Mesendoderm (in vitro differentiated cells): Measurements from ENCODE around the gene VPS11.

Experiments
- DNase-seq: peaks from one replicate; pipeline ENCODE4 v3.0.0; 2013
- H2AK5ac ChIP-seq: 2 replicates; pipeline ENCODE4 v1.6.1; 2013; ENCODE audit warnings: low read length, inconsistent platforms
- H2BK120ac ChIP-seq: 2 replicates; pipeline ENCODE4 v1.6.1; 2013; ENCODE audit warnings: low read depth, mild to moderate bottlenecking, low read length, moderate library complexity, mixed read lengths
- H2BK15ac ChIP-seq: replicated peaks from 2 replicates; pipeline ENCODE4 v1.6.1; 2013; ENCODE audit warnings: low read depth, mild to moderate bottlenecking, moderate library complexity
- H2BK5ac ChIP-seq: 2 replicates; pipeline ENCODE4 v1.6.1; 2013; ENCODE audit warnings: low read length, inconsistent platforms
- H3K18ac ChIP-seq: 2 replicates; pipeline ENCODE4 v1.6.1; 2013; ENCODE audit warnings: mild to moderate bottlenecking, low read length, mixed read lengths
- H3K23ac ChIP-seq: one replicate; pipeline ENCODE4 v1.6.1; 2013; ENCODE audit warnings: low read length
- H3K27ac ChIP-seq: 2 replicates; pipeline ENCODE4 v1.5.1; 2013; ENCODE audit warnings: low read depth, mild to moderate bottlenecking, inconsistent platforms, low read length, moderate library complexity
- H3K27me3 ChIP-seq: 2 replicates; pipeline ENCODE4 v1.6.1; 2013; ENCODE audit warnings: low read length, control low read depth, mild to moderate bottlenecking, inconsistent platforms; ENCODE audit not compliant: insufficient read depth, poor library complexity
- H3K36me3 ChIP-seq: 2 replicates; pipeline ENCODE4 v1.6.1; 2013; ENCODE audit warnings: low read length, inconsistent platforms; ENCODE audit not compliant: control insufficient read depth, insufficient read depth
- H3K4ac ChIP-seq: one replicate; pipeline ENCODE4 v1.6.1; 2013; ENCODE audit warnings: low read depth, mild to moderate bottlenecking, low read length, moderate library complexity
- H3K4me1 ChIP-seq: 2 replicates; pipeline ENCODE4 v1.6.1; 2013; ENCODE audit warnings: low read depth, low read length, inconsistent platforms; ENCODE audit not compliant: control insufficient read depth
- H3K4me2 ChIP-seq: 2 replicates; pipeline ENCODE4 v1.6.1; 2013; ENCODE audit warnings: low read length
- H3K4me3 ChIP-seq: 2 replicates; pipeline ENCODE4 v1.5.1; 2013; ENCODE audit warnings: mild to moderate bottlenecking, low read length
- H3K56ac ChIP-seq: one replicate; pipeline ENCODE4 v1.6.1; 2013; ENCODE audit warnings: low read length
- H3K79me1 ChIP-seq: 2 replicates; pipeline ENCODE4 v1.6.1; 2013; ENCODE audit warnings: low read length, inconsistent platforms
- H3K79me2 ChIP-seq: 2 replicates; pipeline ENCODE4 v1.6.1; 2013; ENCODE audit warnings: mild to moderate bottlenecking, low read length; ENCODE audit not compliant: control insufficient read depth, insufficient read depth
- H3K9ac ChIP-seq: 2 replicates; pipeline ENCODE4 v1.6.1; 2013; ENCODE audit warnings: low read length, inconsistent platforms
- H4K5ac ChIP-seq: one replicate; pipeline ENCODE4 v1.6.1; 2013; ENCODE audit warnings: low read length
- H4K8ac ChIP-seq: one replicate; pipeline ENCODE4 v1.6.1; 2013; ENCODE audit warnings: low read depth, mild to moderate bottlenecking, control low read depth, low read length, moderate library complexity
- WGBS: extraction: QIAGEN DNeasy Blood & Tissue Kit; methylation state at CpG from one replicate; pipeline ENCODE4 v1.1.7; 2013; ENCODE audit warnings: low lambda C conversion rate, missing lambda C conversion rate; ENCODE audit not compliant: insufficient coverage; ENCODE audit errors: extremely low coverage; 5-methylcytosine and 5-hydroxymethylcytosine counted together

VPS11 gene

DNA sequence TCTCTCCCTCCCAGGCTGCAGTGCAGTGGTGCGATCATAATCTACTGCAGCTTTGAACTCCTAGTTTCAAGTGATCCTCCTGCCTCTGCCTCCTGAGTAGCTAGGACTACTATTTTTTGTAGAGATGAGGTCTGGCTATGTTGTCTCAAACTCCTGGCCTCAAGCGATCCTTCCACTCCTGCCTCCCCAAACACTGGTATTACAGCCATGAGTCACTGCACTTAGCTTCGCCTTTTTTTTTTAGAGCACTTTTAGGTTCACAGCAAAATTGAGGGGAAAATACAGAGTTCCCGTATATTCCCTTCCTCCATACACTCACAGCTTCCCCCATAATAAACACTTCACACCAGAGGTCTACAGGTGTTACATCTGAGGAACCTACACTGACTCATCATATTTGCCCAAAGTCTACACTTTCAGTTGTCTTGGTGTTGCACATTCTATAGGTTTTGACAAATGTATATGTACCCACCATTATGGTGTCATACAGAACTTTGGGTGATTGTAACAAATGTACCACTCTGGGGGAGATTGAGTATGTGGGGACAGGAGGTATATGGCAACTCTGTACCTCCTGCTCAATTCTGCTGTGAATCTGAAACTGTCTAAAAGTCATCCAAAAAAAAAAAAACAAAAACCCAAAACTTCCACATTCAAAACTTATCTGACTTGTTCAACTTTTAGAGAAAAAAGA is 25.6 kb upstream of the VPS11 start:
- Histone ChIP-seq H2AK5ac (no peak overlapping the region), H3K4me3 (no peak overlapping the region), H3K4ac (no peak overlapping the region), H3K56ac (no peak overlapping the region), H3K9ac (no peak overlapping the region), H2BK120ac (no peak overlapping the region), H3K79me1 (no peaks in the 10 kb centered on the region), H2BK15ac (no peak overlapping the region), H3K18ac (no peak overlapping the region), H2BK5ac (no peak overlapping the region), H4K5ac (no peak overlapping the region), H3K79me2 (no peaks in the 10 kb centered on the region), H3K36me3 (peaks cover 2% of the 10 kb centered on the region), H3K27ac (no peak overlapping the region), H3K4me2 (no peak overlapping the region), H3K23ac (no peak overlapping the region), H4K8ac (no peak overlapping the region), H3K4me1 (no peaks in the 10 kb centered on the region), H3K27me3 (no peaks in the 10 kb centered on the region)
- WGBS = no CpG with 5 or more reads among the region's 4 CpGs
- DNase-seq = no peak

DNA sequence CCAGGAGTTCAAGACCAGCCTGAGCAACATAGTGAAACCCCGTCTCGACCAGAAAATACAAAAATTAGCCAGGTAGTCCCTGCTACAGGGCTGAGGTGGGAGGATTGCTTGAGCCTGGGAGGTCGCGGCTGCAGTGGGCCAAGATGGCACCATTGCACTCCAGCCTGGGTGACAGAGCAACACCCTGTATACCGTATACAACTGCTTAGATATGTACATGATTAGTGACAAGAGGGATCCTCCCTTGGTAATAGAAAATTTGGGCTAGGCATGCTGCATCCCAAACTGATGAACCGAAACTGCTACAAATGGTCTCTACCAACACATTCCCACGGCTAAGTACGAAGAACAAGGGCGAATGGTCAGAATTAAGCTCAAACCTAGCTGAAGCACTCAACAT is 24.7 kb upstream of the VPS11 start:
- Histone ChIP-seq H2BK15ac (no peak overlapping the region), H3K4me2 (no peak overlapping the region), H3K18ac (no peak overlapping the region), H3K4ac (no peak overlapping the region), H3K79me2 (no peaks in the 10 kb centered on the region), H3K4me3 (no peak overlapping the region), H3K23ac (no peak overlapping the region), H3K56ac (no peak overlapping the region), H3K79me1 (no peaks in the 10 kb centered on the region), H3K9ac (no peak overlapping the region), H3K4me1 (no peaks in the 10 kb centered on the region), H2AK5ac (no peak overlapping the region), H3K27me3 (no peaks in the 10 kb centered on the region), H4K5ac (no peak overlapping the region), H3K36me3 (peaks cover 9% of the 10 kb centered on the region), H2BK120ac (no peak overlapping the region), H2BK5ac (no peak overlapping the region), H3K27ac (no peak overlapping the region), H4K8ac (no peak overlapping the region)
- DNase-seq = no peak
- no CpG with 5 or more reads among the region's 9 CpGs for WGBS

DNA sequence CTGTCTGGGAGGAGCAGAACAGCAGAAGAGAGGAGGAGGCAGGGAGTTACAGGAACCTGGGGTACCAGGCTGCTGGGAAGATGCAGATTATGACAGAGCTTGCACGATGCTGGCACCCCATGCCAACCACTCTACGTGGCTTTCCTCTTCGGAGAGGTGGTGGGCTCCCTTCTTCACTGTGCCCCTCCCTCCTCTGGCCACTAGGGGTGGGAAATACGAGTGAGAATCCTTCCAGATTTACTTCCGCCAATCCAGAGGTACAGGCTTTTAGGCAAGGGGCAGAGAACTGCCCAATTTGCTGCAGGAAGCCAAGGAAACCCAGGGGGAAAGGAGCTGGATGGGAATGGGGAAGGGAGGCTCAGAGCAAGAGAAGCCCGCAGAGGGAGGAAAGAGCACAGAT is 22.9 kb upstream of the VPS11 start:
- Histone ChIP-seq H4K5ac (no peak overlapping the region), H3K23ac (no peak overlapping the region), H3K36me3 (peaks cover 21% of the 10 kb centered on the region), H3K27me3 (no peaks in the 10 kb centered on the region), H3K4me2 (no peak overlapping the region), H3K79me1 (no peaks in the 10 kb centered on the region), H2BK5ac (no peak overlapping the region), H3K56ac (no peak overlapping the region), H2AK5ac (no peak overlapping the region), H4K8ac (no peak overlapping the region), H3K9ac (no peak overlapping the region), H3K4ac (no peak overlapping the region), H2BK15ac (no peak overlapping the region), H3K27ac (no peak overlapping the region), H3K18ac (no peak overlapping the region), H3K4me1 (no peaks in the 10 kb centered on the region), H3K79me2 (no peaks in the 10 kb centered on the region), H2BK120ac (no peak overlapping the region), H3K4me3 (no peak overlapping the region)
- DNase-seq = peak; percentile 48
- WGBS = no CpG with 5 or more reads among the region's 6 CpGs

DNA sequence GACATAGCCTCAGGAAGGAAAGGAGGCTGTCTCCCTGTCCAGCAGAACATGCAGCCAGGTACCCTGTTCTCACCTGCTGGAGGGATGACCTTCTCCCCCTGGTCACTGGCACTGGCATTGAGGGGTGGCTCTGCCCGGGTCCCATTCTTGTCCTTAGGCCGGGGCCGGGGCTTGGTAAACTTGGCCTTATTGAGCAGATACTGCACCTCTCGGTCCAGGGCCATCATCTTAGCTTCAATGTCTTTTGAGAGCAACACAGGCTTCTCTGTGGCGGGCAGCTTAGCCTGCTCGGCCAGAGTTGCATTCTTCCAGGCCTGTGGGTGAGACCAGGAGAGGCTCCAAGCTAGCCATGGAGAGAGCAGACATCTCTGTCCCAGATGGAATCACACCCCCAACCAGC is 21.1 kb upstream of the VPS11 start:
- H3K9ac ChIP-seq = no peak overlapping the region
- H3K56ac ChIP-seq = no peak overlapping the region
- H2BK15ac ChIP-seq = no peak overlapping the region
- no peaks in the 10 kb centered on the region for H3K79me1 ChIP-seq
- peaks cover 27% of the 10 kb centered on the region for H3K36me3 ChIP-seq
- no peak overlapping the region for H2AK5ac ChIP-seq
- H3K27me3 ChIP-seq = no peaks in the 10 kb centered on the region
- no peaks in the 10 kb centered on the region for H3K4me1 ChIP-seq
- DNase-seq = no peak
- H3K4me3 ChIP-seq = no peak overlapping the region
- no peak overlapping the region for H3K18ac ChIP-seq
- no peaks in the 10 kb centered on the region for H3K79me2 ChIP-seq
- WGBS = no CpG with 5 or more reads among the region's 6 CpGs
- H3K4me2 ChIP-seq = no peak overlapping the region
- no peak overlapping the region for H4K8ac ChIP-seq
- H2BK5ac ChIP-seq = no peak overlapping the region
- H3K23ac ChIP-seq = no peak overlapping the region
- no peak overlapping the region for H3K4ac ChIP-seq
- H3K27ac ChIP-seq = no peak overlapping the region
- H2BK120ac ChIP-seq = no peak overlapping the region
- no peak overlapping the region for H4K5ac ChIP-seq

DNA sequence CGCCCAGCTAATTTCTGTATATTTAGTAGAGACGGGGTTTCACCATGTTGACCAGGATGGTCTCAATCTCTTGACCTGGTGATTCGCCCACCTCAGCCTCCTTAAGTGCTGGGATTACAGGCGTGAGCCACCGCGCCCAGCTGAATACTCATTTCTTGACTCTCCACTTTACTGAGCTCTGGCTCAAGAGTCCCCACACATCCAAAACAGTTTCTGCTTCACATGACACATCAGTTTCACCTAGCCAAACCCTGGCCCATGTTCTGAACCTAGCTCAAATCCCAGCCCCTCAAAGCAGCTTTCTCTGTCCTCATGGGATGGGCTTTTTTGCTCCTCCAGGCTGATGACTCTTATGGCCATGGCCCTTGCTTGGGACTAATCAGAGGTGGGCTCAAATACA is 20.4 kb upstream of the VPS11 start:
- H3K4ac ChIP-seq = no peak overlapping the region
- no CpG with 5 or more reads among the region's 6 CpGs for WGBS

DNA sequence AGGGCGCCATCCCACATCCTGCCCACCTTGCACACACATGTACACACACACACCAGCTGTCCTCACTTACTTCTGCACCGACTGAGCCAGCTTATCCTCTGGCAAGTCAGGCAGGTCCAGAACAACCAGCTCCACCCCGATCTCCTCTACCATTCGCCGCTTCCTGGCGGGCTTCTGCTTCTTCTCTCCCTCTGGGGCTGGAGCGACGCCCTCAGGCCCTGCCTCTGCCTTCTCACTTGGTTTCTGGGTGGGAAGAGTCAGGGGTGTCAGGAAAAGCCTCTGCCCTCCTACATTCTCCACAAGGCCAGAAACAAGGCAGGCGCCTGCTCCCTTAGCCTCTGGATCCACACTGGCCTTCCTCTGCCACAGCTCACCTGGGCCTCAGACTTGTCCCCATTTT is 19.0 kb upstream of the VPS11 start:
- no peak overlapping the region for H3K23ac ChIP-seq
- no peaks in the 10 kb centered on the region for H3K27me3 ChIP-seq
- no peak overlapping the region for H3K56ac ChIP-seq
- DNase-seq = no peak
- peaks cover 33% of the 10 kb centered on the region for H3K36me3 ChIP-seq
- H4K8ac ChIP-seq = no peak overlapping the region
- H4K5ac ChIP-seq = no peak overlapping the region
- no peak overlapping the region for H2BK5ac ChIP-seq
- no peaks in the 10 kb centered on the region for H3K4me1 ChIP-seq
- no peak overlapping the region for H3K4ac ChIP-seq
- H3K79me1 ChIP-seq = peaks cover 5% of the 10 kb centered on the region
- H3K18ac ChIP-seq = no peak overlapping the region
- WGBS = no CpG with 5 or more reads among the region's 9 CpGs
- no peak overlapping the region for H3K4me2 ChIP-seq
- H3K4me3 ChIP-seq = no peak overlapping the region
- no peak overlapping the region for H2BK15ac ChIP-seq
- H2BK120ac ChIP-seq = no peak overlapping the region
- no peaks in the 10 kb centered on the region for H3K79me2 ChIP-seq
- no peak overlapping the region for H2AK5ac ChIP-seq
- no peak overlapping the region for H3K9ac ChIP-seq
- H3K27ac ChIP-seq = no peak overlapping the region

More for the DNA sequence above, 20.4 kb upstream of the VPS11 start:
- Histone ChIP-seq H4K8ac (no peak overlapping the region), H2BK120ac (no peak overlapping the region), H3K27ac (no peak overlapping the region), H3K79me2 (no peaks in the 10 kb centered on the region), H3K4me2 (no peak overlapping the region), H3K36me3 (peaks cover 27% of the 10 kb centered on the region), H2BK15ac (no peak overlapping the region), H3K79me1 (no peaks in the 10 kb centered on the region), H3K4me1 (no peaks in the 10 kb centered on the region), H3K23ac (no peak overlapping the region), H3K56ac (no peak overlapping the region), H2AK5ac (no peak overlapping the region), H3K27me3 (no peaks in the 10 kb centered on the region), H3K18ac (no peak overlapping the region), H4K5ac (no peak overlapping the region), H3K4me3 (no peak overlapping the region), H3K9ac (no peak overlapping the region), H2BK5ac (no peak overlapping the region)
- no peak for DNase-seq
